ENCODE results near the gene OVCA2. TPM values are rescaled to one million over a fixed set of nuclear protein-coding genes. Genes with fewer than 3 reads are reported as not detected.

The OVCA2 gene
- total RNA-seq, 1 donor from 2014 or later: 21.4 TPM

DNA sequence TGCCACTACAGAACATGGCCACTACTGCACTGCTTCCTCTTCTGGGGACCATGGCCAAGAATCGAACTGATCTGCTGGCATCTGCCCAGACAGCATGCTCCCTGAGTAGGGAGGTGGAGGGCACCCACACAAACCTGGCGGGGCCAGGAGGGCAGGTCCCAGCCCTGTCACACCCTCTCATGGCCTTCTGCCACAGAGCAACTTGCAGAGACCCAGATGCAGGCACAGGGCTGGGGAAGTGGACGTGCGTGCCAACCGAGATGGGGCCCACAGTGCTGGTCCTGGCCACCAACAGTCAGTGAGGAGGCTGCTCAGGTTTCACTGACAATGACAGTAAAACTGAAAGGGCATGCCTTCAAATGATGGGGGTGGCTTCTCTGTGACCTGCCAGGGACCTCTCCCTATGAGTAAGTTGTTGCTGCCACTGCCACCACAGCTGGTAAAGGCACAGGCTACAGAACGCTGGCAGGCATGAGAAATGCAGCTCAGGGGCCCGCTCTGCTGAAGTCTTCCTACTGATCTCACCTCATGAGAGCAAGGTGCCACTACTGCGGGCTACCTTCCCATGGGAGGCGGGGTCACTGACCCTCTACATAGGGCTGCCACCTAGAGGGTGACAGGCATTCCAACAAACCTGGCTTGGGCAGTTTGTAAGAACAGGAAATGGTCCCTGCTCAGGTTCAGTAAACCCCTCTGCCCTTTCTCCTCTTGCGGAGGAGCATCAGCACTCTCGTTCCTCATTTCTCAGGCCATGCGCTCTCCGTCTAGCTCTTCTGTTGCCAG lies 28.6 kb downstream of the OVCA2 start:
- no peak for ATAC-seq
- Histone ChIP-seq H3K9me3 (no peaks in the 10 kb centered on the region), H3K27ac (peak overlapping the region; percentile 86), H3K4me3 (no peak overlapping the region), H3K36me3 (peaks cover 8% of the 10 kb centered on the region), H3K27me3 (no peaks in the 10 kb centered on the region), H3K4me1 (peaks cover 54% of the 10 kb centered on the region)
- TF ChIP-seq, protein P1, sequence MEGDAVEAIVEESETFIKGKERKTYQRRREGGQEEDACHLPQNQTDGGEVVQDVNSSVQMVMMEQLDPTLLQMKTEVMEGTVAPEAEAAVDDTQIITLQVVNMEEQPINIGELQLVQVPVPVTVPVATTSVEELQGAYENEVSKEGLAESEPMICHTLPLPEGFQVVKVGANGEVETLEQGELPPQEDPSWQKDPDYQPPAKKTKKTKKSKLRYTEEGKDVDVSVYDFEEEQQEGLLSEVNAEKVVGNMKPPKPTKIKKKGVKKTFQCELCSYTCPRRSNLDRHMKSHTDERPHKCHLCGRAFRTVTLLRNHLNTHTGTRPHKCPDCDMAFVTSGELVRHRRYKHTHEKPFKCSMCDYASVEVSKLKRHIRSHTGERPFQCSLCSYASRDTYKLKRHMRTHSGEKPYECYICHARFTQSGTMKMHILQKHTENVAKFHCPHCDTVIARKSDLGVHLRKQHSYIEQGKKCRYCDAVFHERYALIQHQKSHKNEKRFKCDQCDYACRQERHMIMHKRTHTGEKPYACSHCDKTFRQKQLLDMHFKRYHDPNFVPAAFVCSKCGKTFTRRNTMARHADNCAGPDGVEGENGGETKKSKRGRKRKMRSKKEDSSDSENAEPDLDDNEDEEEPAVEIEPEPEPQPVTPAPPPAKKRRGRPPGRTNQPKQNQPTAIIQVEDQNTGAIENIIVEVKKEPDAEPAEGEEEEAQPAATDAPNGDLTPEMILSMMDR (IDR thresholded peaks at IDR 0.05): no peak
- intact Hi-C loops (cut with DNase I): no loop called here
- DNase-seq: no peak

DNA sequence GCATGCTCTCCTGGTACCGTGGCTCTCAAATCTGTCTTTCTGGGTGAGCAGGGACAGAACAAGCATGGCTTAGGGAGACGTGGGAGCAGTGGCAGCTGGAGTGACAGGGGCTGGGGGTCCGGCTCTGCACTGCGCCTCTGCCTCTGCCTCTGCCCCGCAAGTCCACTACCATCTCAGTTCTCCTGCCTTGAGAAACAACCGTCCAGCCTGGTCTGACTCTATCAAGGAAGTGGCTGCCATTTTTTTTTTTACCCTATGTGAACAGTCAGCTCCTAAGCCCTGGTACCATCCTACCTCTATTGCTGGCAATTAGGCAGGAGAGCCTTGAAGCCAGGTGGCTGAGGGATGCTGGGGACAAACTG lies 29.2 kb downstream of the OVCA2 start:
- Histone ChIP-seq H3K9me3 (no peaks in the 10 kb centered on the region), H3K27ac (peak overlapping the region; percentile 86), H3K4me3 (no peak overlapping the region), H3K27me3 (no peaks in the 10 kb centered on the region), H3K4me1 (peaks cover 60% of the 10 kb centered on the region), H3K36me3 (peaks cover 8% of the 10 kb centered on the region)
- intact Hi-C loops (cut with DNase I): no loop called here
- DNase-seq (no peak), ATAC-seq (no peak)
- TF ChIP-seq, protein P1 (IDR thresholded peaks at IDR 0.05): no peak

GRCh38 chr17:2071455-2072281 lies 29.8 kb downstream of the OVCA2 start:
- Histone ChIP-seq H3K27ac (peak overlapping the region; percentile 86), H3K27me3 (no peaks in the 10 kb centered on the region), H3K36me3 (peaks cover 8% of the 10 kb centered on the region), H3K4me3 (no peak overlapping the region), H3K4me1 (peaks cover 65% of the 10 kb centered on the region), H3K9me3 (no peaks in the 10 kb centered on the region)
- TF ChIP-seq, protein P1 (IDR thresholded peaks at IDR 0.05): no peak
- intact Hi-C loops (cut with DNase I): no loop called here
- DNase-seq (peak; percentile 70), ATAC-seq (peak; percentile 47)

- intact Hi-C loops (cut with DNase I): no loop called here
- TF ChIP-seq, protein P1 (IDR thresholded peaks at IDR 0.05): no peak
- H3K27ac ChIP-seq: peak overlapping the region; percentile 72
- no peaks in the 10 kb centered on the region for H3K27me3 ChIP-seq
- H3K36me3 ChIP-seq: peaks cover 26% of the 10 kb centered on the region
- peaks cover 43% of the 10 kb centered on the region for H3K4me1 ChIP-seq
- no peaks in the 10 kb centered on the region for H3K9me3 ChIP-seq
- ATAC-seq (no peak), DNase-seq (no peak)
- no peak overlapping the region for H3K4me3 ChIP-seq
These were observed 33.1 kb downstream of the OVCA2 start for GRCh38 chr17:2074919-2075318.

GRCh38 chr17:2075336-2076086 lies 33.7 kb downstream of the OVCA2 start:
- Histone ChIP-seq H3K27me3 (no peaks in the 10 kb centered on the region), H3K36me3 (peaks cover 31% of the 10 kb centered on the region), H3K9me3 (no peaks in the 10 kb centered on the region), H3K4me3 (no peak overlapping the region), H3K27ac (peak overlapping the region; percentile 72), H3K4me1 (peaks cover 43% of the 10 kb centered on the region)
- DNase-seq (no peak), ATAC-seq (peak; percentile 53)
- intact Hi-C loops (cut with DNase I): no loop called here
- TF ChIP-seq, protein P1 (IDR thresholded peaks at IDR 0.05): no peak
